Adrenal gland (tissue), 12 donors: ENCODE data around the gene DOCK9. TPM values are rescaled to one million over a fixed set of nuclear protein-coding genes. Genes with fewer than 3 reads are reported as not detected.

Experiments
- DNase-seq, 7 donors: peaks; one replicate each; pipeline ENCODE4 v3.0.0-alpha.2; 2019 to 2020
- H3K27ac ChIP-seq, 5 donors: fragments of 200-600 bp; sonication (generic) in 4 of 5; 1 replicate in 3 of 5; 2 replicates in 2 of 5; pipeline versions ENCODE4 v1.5.1 to v1.8.0; 2016 to 2020; ENCODE audit warnings: mild to moderate bottlenecking in 1 of 5
- H3K27me3 ChIP-seq: fragments of 200-600 bp; 2 replicates; pipeline ENCODE4 v1.8.0; 2021
- H3K36me3 ChIP-seq, 2 donors: fragments of 200-600 bp; replicated peaks in 1 of 2; 1 replicate in 1 of 2; 2 replicates in 1 of 2; pipeline versions ENCODE4 v1.5.1 to v1.8.0; 2018 to 2022
- H3K4me1 ChIP-seq, 2 donors: fragments of 200-600 bp; replicated peaks in 1 of 2; 1 replicate in 1 of 2; 2 replicates in 1 of 2; pipeline versions ENCODE4 v1.5.1 to v1.8.0; 2018 to 2021
- H3K4me3 ChIP-seq, 4 donors: fragments of 200-600 bp; sonication (generic) in 3 of 4; one replicate each; pipeline ENCODE4 v1.5.1; 2016 to 2018
- H3K9me3 ChIP-seq, 3 donors: fragments of 200-600 bp; sonication (generic) in 1 of 3; replicated peaks in 1 of 3; 1 replicate in 2 of 3; 2 replicates in 1 of 3; pipeline versions ENCODE4 v1.5.1 to v1.8.0; 2016 to 2021
- POLR2A ChIP-seq, 2 donors: fragments of 450-650 bp; IDR thresholded peaks; one replicate each; pipeline ENCODE4 v1.6.1; 2017; ENCODE audit warnings: antibody characterized with exemption in 2 of 2, mild to moderate bottlenecking in 2 of 2, moderate library complexity in 1 of 2
- WGBS, 4 donors: extraction: QIAGEN DNeasy Blood & Tissue Kit in 2 of 4; methylation state at CpG; one replicate each; pipeline versions ENCODE4 v1.1.5 to v1.1.7; 2013 to 2017; 5-methylcytosine and 5-hydroxymethylcytosine counted together
- intact Hi-C, 2 donors: fragments of 100-400 bp; cut with DNase I; formaldehyde crosslinking; loops; one replicate each; pipeline versions ENCODE4 v1.14.1 to v1.15.0; 2022 to 2023
- polyA plus RNA-seq, 3 donors: library from polyadenylated mRNA; stranded (reverse); fragments of 200-250 nt in 2 of 3; fragments of 350-450 nt in 1 of 3; fragmentation: Illumina TruSeq in 1 of 3; extraction: RNeasy Lipid Tissue Mini Kit (QIAGEN cat#74804) in 1 of 3; gene quantifications; one replicate each; pipeline ENCODE4 v1.2.3, GENCODE V29; 2013 to 2014
- small RNA-seq, 2 donors: library from RNA; depleted of rRNA; stranded (forward); fragments of <200 nt; gene quantifications; one replicate each; pipeline ENCODE3, GENCODE V24; 2016
- total RNA-seq, 9 donors: library from RNA; depleted of rRNA in 4 of 9; stranded (reverse); fragments of >200 nt in 4 of 9; fragments of 120-200 nt in 1 of 9; fragmentation: NEBNext Ultra II Directional in 1 of 9; extraction: Animal tissue kit (Norgen Biotek cat#: 25700) in 1 of 9; gene quantifications; one replicate each; pipeline versions ENCODE4 v1.1.0 to v1.2.4, GENCODE V29; 2013 to 2023
- TF ChIP-seq, protein P1 (sequence below), 6 experiments: fragments of 450-650 bp in 4 of 6; fragments of 200-600 bp in 2 of 6; sonication (generic) in 1 of 6; IDR thresholded peaks; 1 replicate in 5 of 6; 2 replicates in 1 of 6; pipeline versions ENCODE4 v1.5.1 to v1.8.0; 2016 to 2021; ENCODE audit warnings: antibody characterized with exemption in 6 of 6, mild to moderate bottlenecking in 2 of 6, moderate library complexity in 1 of 6
- donor health status: healthy with polysubstance abuse.
- donor health status: Bipolar disorder and iron deficiency.
- donor health status: DM: yes; HTN: yes; CAD: no.
- donor health status: DM: no; HTN: no; CAD: no.
- donor health status: DM: no; HTN: no; CAD: no.
- donor health status: DM: yes; HTN: yes; CAD: no.

The DOCK9 gene
- total and polyA plus RNA-seq, 12 donors = 16.2 to 83.4 (median 51.9) TPM

- DNase-seq = peak in 1 of 7 donors; percentile 20
- Histone ChIP-seq H3K27me3 (peaks cover 24% of the 10 kb centered on the region), H3K4me1 (peaks cover 8 to 10% of the 10 kb centered on the region in 2 donors), H3K36me3 (no peaks in the 10 kb centered on the region), H3K4me3 (no peak overlapping the region), H3K27ac (no peak overlapping the region), H3K9me3 (no peaks in the 10 kb centered on the region)
- 64 to 84% (median 82%) methylated on average over 3 of the region's 3 CpGs for WGBS, 4 donors
- TF ChIP-seq POLR2A (IDR thresholded peaks at IDR 0.05) = no peak
- intact Hi-C loops = no loop called here
Measured at GRCh38 chr13:98749501-98749900, 228.4 kb downstream of the DOCK9 start.

DNA sequence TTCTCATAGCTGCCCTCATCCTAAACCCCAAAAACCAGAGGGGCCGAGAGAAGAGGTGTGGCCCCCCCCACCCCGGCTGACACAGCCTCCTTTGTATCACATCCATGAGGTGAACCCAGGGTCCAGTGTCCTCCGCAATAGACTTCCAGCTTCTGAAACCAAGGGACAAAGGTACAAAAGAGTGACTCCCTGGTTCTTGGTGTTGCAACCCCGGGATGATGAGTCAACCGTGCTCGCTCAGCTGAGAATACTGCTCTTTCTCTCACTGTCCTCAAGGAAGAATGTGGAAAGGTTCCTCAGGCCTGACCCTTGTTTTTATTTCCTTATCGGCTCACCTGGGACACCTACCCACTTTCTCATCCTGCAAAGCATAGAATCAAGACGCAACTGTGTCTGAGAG is 230.9 kb downstream of the DOCK9 start:
- Histone ChIP-seq H3K36me3 (no peaks in the 10 kb centered on the region), H3K27me3 (peaks cover 8% of the 10 kb centered on the region), H3K4me1 (peaks cover 0 to 2% of the 10 kb centered on the region in 2 donors), H3K9me3 (no peaks in the 10 kb centered on the region), H3K4me3 (no peak overlapping the region), H3K27ac (no peak overlapping the region)
- 88 to 100% (median 90%) methylated on average over 5 to 8 of the region's 8 CpGs for WGBS, 4 donors
- intact Hi-C loops = no loop called here
- TF ChIP-seq, protein P1, sequence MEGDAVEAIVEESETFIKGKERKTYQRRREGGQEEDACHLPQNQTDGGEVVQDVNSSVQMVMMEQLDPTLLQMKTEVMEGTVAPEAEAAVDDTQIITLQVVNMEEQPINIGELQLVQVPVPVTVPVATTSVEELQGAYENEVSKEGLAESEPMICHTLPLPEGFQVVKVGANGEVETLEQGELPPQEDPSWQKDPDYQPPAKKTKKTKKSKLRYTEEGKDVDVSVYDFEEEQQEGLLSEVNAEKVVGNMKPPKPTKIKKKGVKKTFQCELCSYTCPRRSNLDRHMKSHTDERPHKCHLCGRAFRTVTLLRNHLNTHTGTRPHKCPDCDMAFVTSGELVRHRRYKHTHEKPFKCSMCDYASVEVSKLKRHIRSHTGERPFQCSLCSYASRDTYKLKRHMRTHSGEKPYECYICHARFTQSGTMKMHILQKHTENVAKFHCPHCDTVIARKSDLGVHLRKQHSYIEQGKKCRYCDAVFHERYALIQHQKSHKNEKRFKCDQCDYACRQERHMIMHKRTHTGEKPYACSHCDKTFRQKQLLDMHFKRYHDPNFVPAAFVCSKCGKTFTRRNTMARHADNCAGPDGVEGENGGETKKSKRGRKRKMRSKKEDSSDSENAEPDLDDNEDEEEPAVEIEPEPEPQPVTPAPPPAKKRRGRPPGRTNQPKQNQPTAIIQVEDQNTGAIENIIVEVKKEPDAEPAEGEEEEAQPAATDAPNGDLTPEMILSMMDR (IDR thresholded peaks at IDR 0.05) = no peak
- no peak for TF ChIP-seq POLR2A (IDR thresholded peaks at IDR 0.05)
- DNase-seq = no peak

Small RNAs within 50 kb of the gene (small RNA-seq; reads per million reads assigned to genes)
- gene AL161420.1 = 0 reads per million in 2 donors
- gene RNU6-83P = 0 reads per million in 2 donors

Other genes starting within 250 kb of the DOCK9 start
- gene SLC15A1, start 225.4 kb downstream of the DOCK9 start, total RNA-seq = under 1 TPM in 3 of 9 donors, not detected in 6; 0.06 to 0.08 (median 0.07) TPM
- gene SLC15A1, start 225.4 kb downstream of the DOCK9 start, polyA plus RNA-seq = under 1 TPM in 1 of 3 donors, not detected in 2; 0.17 TPM
- 10 to 100 TPM; 46.9 to 67.8 (median 56.6) TPM for gene UBAC2, start 222.8 kb upstream of the DOCK9 start, total RNA-seq
- gene UBAC2, start 222.8 kb upstream of the DOCK9 start, polyA plus RNA-seq = 10 to 100 TPM; 46.3 to 63.3 (median 48.6) TPM